GM18870 (cell line): Measurements from ENCODE around the gene ASPHD1.
"Not testable (repeated sequence)": the region's sequence is repeated elsewhere in the genome, so short reads cannot be mapped to it uniquely, and the experiment has no call there.

ENCODE experiments used
- ATAC-seq: cut with Tn5 transposase; IDR thresholded peaks from one replicate; pipeline ENCODE4 v1.9.1; 2021; ENCODE audit warnings: moderate library complexity; ENCODE audit not compliant: unreplicated experiment

The ASPHD1 gene, protein sequence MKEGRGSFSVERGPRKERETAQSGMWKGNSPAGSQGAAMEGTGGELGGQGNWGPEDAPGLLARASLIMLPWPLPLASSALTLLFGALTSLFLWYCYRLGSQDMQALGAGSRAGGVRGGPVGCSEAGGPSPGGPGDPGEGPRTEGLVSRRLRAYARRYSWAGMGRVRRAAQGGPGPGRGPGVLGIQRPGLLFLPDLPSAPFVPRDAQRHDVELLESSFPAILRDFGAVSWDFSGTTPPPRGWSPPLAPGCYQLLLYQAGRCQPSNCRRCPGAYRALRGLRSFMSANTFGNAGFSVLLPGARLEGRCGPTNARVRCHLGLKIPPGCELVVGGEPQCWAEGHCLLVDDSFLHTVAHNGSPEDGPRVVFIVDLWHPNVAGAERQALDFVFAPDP

DNA sequence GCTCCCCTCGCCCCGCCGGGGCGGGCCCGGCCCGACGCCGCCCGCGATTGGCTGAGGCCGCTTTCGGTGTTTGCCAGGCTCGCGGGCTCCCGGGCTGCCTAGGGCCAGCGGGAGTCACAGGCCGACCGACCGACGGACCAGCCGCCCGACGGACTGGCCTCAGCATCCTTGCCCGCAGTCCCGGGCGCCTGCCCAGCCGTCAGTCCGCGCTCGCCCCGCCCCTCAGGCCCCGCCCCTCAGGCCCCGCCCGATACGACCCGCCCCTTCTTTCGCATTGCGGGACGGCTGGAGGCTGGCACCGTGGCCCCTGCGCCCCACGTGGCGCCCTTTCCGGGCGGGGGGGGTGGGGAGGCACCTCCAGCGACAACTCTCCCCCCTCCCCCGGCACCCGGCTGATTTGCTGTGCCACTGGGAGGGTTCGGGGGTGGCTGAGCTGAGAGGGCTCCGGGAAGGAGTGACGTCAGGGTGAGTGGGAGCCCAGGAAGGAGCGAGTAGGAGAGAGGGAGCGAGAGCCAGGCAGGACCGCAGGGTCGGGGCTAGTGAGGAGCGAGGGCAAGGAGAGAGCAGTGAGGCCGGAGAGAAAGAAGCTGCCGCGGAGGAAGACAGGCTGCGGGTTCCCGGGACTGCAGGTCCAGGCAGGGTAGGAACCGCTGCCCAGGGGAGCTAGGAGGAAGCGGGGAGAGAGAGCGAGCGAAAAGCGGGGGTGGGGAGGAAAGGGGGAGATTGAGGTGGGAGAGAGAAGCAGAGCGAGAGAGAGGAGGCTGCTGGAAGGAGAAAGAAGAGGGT lies at the start of gene ASPHD1:
TSS of gene ASPHD1 (plus strand) at position 387 of the 786 bp plus-strand sequence. CDS start 484 bp downstream, outside the sequence.
- ATAC-seq, result no peak

GRCh38 chr16:29850998-29851397 lies 49.3 kb upstream of the ASPHD1 start:
- ATAC-seq, result no peak

- no peak for ATAC-seq
These were observed 47.6 kb upstream of the ASPHD1 start for GRCh38 chr16:29852654-29853053.

GRCh38 chr16:29854520-29855100 lies 45.7 kb upstream of the ASPHD1 start:
- no peak for ATAC-seq

DNA sequence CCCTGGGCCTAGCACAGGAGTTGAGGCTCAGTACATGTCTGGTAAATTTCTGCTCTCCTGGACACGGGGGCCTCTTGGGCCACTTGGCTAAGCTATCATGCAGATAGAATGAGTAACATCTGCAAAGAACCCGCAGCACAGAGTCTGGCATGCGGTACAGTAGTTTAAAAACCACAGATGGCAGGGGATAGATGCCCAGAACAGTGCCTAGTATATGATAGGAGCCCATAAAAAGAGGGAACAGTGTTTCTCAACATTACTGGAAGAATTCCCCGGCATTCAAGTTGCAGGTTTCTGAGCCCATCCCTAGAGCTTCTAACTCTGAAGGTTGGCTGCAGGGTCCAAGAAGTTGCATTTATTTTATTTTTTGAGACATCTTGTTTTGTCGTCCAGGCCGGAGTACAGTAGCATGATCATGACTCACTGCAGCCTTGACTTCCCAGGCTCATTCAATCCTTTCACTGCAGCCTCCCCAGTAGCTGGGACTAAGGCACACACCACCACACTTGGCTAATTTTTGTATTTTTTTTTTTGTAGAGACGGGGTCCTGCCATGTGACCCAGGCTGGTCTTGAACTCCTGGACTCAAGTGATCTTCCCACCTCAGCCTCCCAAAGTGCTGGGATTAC lies 43.0 kb upstream of the ASPHD1 start:
- no peak for ATAC-seq

DNA sequence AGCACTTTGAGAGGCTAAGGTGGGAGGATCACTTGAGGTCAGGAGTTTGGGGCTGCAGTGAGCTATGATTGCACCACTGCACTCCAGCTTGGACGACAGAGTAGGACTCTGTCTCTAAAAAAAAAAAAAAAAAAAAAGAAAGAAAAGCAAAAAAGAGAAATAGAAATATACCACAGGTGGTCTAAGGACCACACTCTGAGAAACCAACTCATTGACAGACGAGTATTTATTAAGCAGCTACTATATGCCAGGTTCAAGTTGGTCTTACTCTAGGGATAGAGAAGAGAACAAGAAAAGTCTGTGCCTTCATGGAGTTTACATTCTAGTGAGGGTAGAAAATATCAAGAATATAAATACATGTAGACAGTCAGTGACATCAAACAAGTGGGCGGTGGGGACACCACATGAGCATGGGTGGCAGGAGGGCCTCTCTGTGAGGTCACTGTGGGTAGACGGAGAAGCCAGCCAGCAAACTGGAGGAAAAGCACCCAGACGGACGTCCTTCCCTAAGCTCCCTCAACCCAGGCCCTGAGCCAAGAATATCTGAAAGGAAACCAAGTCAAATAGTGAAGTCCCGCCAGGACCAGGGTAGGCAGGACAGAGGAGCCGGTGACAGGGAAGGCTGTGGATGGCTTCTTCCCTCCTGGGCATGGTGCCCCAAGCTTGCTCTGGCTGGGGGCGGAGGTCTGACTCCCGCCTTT lies 42.0 kb upstream of the ASPHD1 start:
- ATAC-seq, result no peak

GRCh38 chr16:29858974-29859373 lies 41.3 kb upstream of the ASPHD1 start:
- no peak for ATAC-seq

DNA sequence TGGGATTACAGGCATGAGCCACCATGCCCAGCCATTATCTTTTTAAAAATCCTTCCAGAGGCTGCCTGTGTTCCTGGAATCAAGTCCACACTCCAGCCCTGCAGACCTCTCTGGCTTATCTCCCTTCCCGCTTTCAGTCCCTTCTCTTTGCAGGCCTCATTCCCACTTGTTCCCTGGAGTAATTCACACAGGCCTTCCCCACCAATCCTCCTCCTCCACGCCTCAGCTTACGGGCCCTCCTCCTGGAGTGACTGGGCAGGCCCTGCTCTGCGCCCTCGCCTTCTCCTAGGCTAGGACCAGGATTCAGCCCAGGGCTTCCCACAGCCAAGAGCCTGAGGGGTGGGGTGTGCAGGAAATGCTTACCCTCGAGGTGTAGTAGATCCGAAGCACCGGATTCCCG lies 40.1 kb upstream of the ASPHD1 start:
- ATAC-seq, result no peak

DNA sequence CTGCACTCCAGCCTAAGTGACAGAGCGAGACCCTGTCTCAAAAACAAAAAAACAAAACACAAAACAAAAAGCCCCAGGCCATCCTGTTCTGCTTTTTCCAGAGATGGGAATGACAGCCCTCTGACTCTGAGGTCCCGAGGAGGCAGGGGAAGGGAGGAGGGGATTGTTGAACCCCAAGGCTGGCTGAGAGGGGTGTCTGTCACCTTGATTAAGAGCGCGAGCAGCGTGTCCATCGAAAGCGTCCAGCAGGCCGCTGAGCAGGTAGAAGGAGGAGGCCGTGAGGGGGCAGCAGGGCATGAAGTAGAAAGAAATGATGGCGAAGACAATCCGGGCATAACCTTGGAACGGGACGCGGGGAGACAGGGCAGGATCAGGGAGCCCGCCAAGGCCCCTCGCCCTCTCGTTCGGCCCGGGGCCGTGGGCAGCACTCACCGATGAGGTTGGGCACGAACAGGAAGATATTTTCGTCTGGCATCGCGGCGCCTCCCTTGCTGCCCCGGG lies 37.9 kb upstream of the ASPHD1 start:
- peak; percentile 8 for ATAC-seq

- peak; percentile 86 for ATAC-seq
These were observed 37.2 kb upstream of the ASPHD1 start, which contains the start of gene CDIPT for GRCh38 chr16:29862884-29863668. Gene CDIPT (minus strand): TSS chr16:29863226. CDS start chr16:29862857, 369 bp downstream.

GRCh38 chr16:29863669-29863984 lies 36.7 kb upstream of the ASPHD1 start:
- ATAC-seq, result no peak

- no peak for ATAC-seq
These were observed 36.1 kb upstream of the ASPHD1 start for GRCh38 chr16:29864205-29864604.

DNA sequence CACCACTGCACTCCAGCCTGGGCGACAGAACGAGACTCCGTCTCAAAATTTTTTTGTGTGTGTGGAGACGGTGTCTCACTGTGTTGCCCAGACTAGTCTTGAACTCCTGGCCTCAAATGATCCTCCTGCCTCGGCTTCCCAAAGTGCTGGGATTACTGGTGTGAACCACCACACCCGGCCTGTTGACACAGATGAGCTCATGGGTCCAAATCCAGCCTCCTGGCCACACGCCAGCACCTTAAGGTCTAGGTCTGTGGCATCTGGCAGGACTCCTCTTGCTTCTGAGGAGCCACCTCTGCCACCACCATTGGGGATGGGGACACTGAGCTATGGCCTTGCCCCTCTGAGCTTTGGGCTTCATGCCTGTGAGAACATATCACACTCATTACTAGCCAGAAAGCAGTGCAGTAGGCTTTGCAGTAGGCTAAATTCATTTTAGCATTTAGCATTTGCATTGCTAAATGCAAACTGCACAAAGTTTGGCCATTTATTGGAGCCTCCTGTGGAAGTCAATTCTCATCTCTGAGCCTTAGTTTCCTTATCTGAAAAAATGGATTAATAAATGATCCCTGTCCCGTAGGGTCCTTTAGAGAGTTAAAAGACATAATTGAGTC lies 31.8 kb upstream of the ASPHD1 start:
- no peak for ATAC-seq

DNA sequence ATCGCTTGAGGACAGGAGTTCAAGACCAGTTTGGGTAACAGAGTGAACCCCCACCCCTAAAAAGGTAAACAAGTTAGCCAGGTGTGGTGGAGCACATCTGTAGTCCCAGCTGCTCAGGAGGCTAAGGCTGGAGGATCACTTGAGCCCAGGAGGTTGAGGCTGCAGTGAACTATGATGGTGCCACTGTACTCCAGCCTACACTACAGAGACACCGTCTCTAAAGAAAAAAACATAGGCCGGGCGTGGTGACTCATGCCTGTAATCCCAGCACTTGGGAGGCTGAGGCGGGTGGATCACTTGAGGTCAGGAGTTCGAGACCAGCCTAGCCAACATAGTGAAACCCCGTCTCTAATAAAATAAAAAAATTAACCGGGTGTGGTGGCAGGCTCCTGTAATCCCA lies 31.2 kb upstream of the ASPHD1 start:
- not testable (repeated sequence) for ATAC-seq

GRCh38 chr16:29871822-29872546 lies 28.3 kb upstream of the ASPHD1 start:
- no peak for ATAC-seq

GRCh38 chr16:29873319-29873718 lies 27.0 kb upstream of the ASPHD1 start:
- ATAC-seq, result no peak

DNA sequence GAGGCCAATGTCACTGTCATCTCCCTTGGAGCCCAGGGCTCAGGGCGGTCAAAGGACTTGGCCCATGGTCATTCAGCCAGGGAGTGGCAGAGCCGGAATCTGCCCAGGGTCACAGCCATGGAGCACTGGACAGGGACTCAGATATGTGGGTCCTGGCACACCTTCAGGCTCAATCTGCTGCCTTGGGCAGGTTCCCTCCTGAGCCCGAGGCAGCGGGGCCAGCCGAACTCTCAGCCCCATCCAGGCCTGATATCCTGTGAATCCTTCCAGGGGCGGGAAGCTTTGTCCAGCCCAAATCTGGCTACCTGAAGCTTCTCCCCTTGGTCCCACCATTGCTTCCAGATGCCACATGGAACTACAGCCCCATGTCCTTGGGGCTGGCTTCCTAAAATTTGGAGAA lies 25.1 kb upstream of the ASPHD1 start:
- ATAC-seq, result no peak

- no peak for ATAC-seq
These were observed 24.1 kb upstream of the ASPHD1 start for GRCh38 chr16:29876217-29876593.
